IPS-18c (cell line): ENCODE data around the gene KCNA2.

Experiments used
- H3K4me3 ChIP-seq: 2 replicates; pipeline ENCODE4 v1.7.0; 2013; ENCODE audit warnings: low read depth, mild to moderate bottlenecking, low read length, moderate library complexity; ENCODE audit not compliant: insufficient read depth
- H3K9me3 ChIP-seq: one replicate; pipeline ENCODE4 v1.6.1; 2013; ENCODE audit warnings: mild to moderate bottlenecking, low read length, moderate library complexity; ENCODE audit not compliant: control insufficient read depth, insufficient read depth

Gene KCNA2

GRCh38 chr1:110555807-110556470, 50.2 kb downstream of the KCNA2 start:
- peak overlapping the region; percentile 47 for H3K4me3 ChIP-seq
- no peaks in the 10 kb centered on the region for H3K9me3 ChIP-seq

DNA sequence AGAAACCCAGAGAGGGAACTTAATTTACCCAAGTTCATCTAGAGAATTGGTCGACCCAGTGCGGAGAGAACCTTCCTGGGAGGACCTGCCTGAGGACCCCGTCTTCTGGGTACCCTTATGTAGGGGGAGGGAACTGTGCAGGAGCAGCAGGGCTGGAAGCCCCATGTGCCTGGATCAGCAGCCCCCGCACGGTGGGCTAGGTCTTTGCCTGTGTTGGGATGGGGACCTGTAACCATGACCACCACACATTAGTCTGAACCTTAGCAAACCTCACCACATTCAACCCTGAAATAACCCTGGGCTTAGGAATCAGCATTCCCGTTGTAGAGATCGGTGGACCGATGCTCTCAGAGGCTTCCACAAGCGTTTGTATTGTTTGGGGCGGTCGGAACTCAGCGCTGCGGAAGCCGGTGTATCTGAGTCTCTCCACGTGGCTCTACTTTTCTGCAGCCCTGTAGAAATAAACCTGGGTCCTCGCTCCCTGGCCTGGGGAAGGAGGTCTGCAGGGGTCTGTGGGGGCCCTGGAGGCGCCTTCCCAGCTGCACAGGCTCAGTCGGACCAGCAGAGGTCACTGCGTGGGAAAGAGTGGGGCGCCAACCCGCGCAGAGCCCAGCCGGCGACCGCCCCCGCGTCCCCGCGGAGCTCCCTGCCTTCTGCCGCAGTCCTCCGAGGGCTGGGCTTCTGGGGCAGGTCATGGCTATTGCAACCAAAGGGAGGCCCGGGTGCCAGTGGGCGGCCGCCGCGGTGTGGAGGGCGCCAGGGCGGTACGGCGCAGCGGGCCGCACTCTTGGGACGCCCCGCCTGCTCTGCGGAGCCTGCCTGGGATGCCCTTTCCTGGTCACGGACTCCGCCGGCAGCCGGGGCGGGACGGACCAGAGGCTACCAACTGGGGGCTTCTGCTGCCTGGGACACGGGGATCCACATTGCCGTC, 51.0 kb downstream of the KCNA2 start:
- Histone ChIP-seq H3K9me3 (no peaks in the 10 kb centered on the region), H3K4me3 (peak overlapping the region; percentile 47)

GRCh38 chr1:110551278-110551809, 54.8 kb downstream of the KCNA2 start:
- Histone ChIP-seq H3K9me3 (no peaks in the 10 kb centered on the region), H3K4me3 (no peak overlapping the region)

DNA sequence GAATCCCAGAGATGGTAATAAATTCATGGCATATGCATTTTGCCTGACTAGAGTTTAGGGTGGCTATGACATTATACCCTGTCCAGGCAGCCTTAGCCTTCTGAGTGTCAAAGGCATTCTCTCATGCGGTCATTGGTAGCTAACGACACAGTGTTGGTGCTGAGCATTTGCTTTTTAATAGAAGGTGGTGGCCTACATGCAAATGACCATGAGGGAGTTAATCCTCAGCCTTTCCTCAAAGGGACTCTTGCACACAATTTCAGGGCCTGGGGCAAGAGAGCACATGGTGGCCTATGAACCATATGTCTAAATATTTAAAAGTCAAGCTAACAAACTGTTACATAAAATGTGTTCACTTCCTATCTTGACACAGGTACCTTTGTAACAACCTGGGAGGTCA, 56.3 kb downstream of the KCNA2 start:
- H3K9me3 ChIP-seq: no peaks in the 10 kb centered on the region
- H3K4me3 ChIP-seq: no peak overlapping the region

DNA sequence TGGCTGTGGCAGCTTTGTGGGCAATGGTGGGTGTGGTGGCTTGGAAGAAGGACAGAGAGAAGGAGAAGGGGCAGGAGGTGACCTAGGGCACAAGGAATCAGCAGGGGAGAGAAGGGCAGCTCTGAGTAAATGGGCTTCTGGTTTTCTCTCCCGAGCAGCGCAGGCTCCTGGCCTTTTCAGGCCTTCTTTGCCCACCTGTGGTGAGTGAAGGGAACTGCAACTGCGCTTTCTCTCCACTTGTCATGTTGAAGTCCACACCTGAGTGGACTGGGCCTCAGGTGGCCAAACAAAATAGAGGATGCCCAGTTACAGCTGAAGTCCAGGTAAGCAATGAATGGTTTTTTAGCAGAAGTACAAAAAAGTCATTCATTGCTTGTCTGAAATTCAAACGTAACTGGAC, 57.8 kb downstream of the KCNA2 start:
- no peak overlapping the region for H3K4me3 ChIP-seq

DNA sequence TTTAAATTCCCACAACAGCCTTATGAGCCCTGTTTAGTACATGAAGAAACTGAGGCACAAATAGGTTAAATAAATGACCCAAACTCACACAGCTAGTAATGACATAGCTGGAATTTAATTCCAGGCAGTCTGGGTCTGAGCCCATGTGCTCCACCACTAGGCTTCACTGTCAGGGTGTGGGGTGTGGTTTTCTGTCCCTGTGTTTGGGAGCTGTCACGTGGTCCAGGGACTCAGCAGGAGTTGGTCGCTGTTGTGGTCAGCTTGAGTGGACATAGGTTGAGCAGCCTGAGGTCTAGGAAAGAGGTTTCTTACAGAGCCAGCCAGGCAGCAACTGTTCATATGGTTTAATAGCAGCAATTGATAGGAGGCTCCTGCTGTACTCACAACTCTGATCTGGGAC, 59.1 kb downstream of the KCNA2 start:
- no peak overlapping the region for H3K4me3 ChIP-seq

More for the DNA sequence above, 57.8 kb downstream of the KCNA2 start:
- no peaks in the 10 kb centered on the region for H3K9me3 ChIP-seq

GRCh38 chr1:110545492-110545891, 60.7 kb downstream of the KCNA2 start:
- no peak overlapping the region for H3K4me3 ChIP-seq
- no peaks in the 10 kb centered on the region for H3K9me3 ChIP-seq

More for the DNA sequence above, 59.1 kb downstream of the KCNA2 start:
- no peaks in the 10 kb centered on the region for H3K9me3 ChIP-seq

GRCh38 chr1:110544753-110545152, 61.4 kb downstream of the KCNA2 start:
- Histone ChIP-seq H3K4me3 (no peak overlapping the region), H3K9me3 (no peaks in the 10 kb centered on the region)
